ENCODE data around the gene SSBP3.

DNA sequence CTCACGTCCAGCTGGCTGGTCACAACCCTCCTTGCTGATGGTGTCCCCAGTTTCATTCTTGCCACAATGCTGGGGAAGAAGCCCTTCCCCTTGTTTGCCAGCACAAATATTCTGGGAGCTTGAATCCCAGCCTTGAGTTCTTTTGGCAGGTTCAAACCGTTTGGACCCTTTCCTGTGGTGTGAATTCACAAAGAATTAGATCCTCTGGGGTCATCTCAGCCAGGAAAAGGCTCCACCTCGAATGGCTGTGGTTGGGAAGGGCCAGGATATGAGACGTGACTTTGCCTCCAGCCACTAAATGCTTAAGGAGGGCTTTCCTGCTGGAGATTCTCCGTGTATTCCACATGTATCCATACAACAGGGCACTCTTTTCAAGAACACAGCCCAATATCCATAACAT, 139.3 kb downstream of the SSBP3 start:
- no peak for TF ChIP-seq POLR2A (IDR thresholded peaks at IDR 0.05; ENCODE audit: low read depth, low read length)
- no peak for TF ChIP-seq TAF1 (IDR thresholded peaks at IDR 0.05; ENCODE audit: low read depth, low read length)
- no peak for TF ChIP-seq POLR2AphosphoS5 (IDR thresholded peaks at IDR 0.05; ENCODE audit: low read depth, low read length)
- TF ChIP-seq SPI1 (IDR thresholded peaks at IDR 0.05; ENCODE audit: low read depth, low read length): no peak
